Mesenchymal stem cell (in vitro differentiated cells and primary cell): ENCODE data around the gene GALNT12.

Experiments used
- DNase-seq: peaks from one replicate; pipeline ENCODE4 v3.0.0-alpha.2; 2013
- H2AFZ ChIP-seq: one replicate; pipeline ENCODE4 v1.6.1; 2013; ENCODE audit warnings: low read depth, mild to moderate bottlenecking, control low read depth, inconsistent platforms, low read length, moderate library complexity
- H2AK5ac ChIP-seq: 2 replicates; pipeline ENCODE4 v1.6.1; 2013; ENCODE audit warnings: low read length, moderate library complexity, mild to moderate bottlenecking, inconsistent platforms; ENCODE audit not compliant: severe bottlenecking
- H2BK120ac ChIP-seq: one replicate; pipeline ENCODE4 v1.6.1; 2013; ENCODE audit warnings: low read depth, mild to moderate bottlenecking, inconsistent platforms, low read length, moderate library complexity
- H2BK12ac ChIP-seq, 2 experiments: one replicate each; pipeline ENCODE4 v1.6.1; 2013; ENCODE audit warnings: inconsistent platforms in 2 of 2, low read length in 2 of 2, mild to moderate bottlenecking in 2 of 2, moderate library complexity in 2 of 2, control low read depth in 1 of 2
- H2BK15ac ChIP-seq: one replicate; pipeline ENCODE4 v1.6.1; 2013; ENCODE audit warnings: mild to moderate bottlenecking, low read depth, inconsistent platforms; ENCODE audit not compliant: poor library complexity, severe bottlenecking
- H2BK5ac ChIP-seq: 2 replicates; pipeline ENCODE4 v1.6.1; 2013; ENCODE audit warnings: low read depth, mild to moderate bottlenecking, low read length, control low read depth, inconsistent platforms; ENCODE audit not compliant: poor library complexity, severe bottlenecking
- H3K14ac ChIP-seq, 2 experiments: one replicate each; pipeline ENCODE4 v1.6.1; 2013; ENCODE audit warnings: inconsistent platforms in 2 of 2, low read length in 2 of 2, control low read depth in 1 of 2, mild to moderate bottlenecking in 1 of 2, moderate library complexity in 1 of 2
- H3K18ac ChIP-seq, 2 experiments: one replicate each; pipeline ENCODE4 v1.6.1; 2013; ENCODE audit warnings: inconsistent platforms in 2 of 2, low read length in 2 of 2, control low read depth in 1 of 2, low read depth in 1 of 2, mild to moderate bottlenecking in 1 of 2
- H3K23ac ChIP-seq, 2 experiments: one replicate each; pipeline ENCODE4 v1.6.1; 2013; ENCODE audit warnings: inconsistent platforms in 2 of 2, low read length in 2 of 2, mild to moderate bottlenecking in 2 of 2, moderate library complexity in 2 of 2, control low read depth in 1 of 2
- H3K27ac ChIP-seq: 2 replicates; pipeline ENCODE4 v1.5.1; 2013; ENCODE audit warnings: mild to moderate bottlenecking, moderate library complexity, low read length, control low read depth, inconsistent platforms; ENCODE audit not compliant: poor library complexity, severe bottlenecking
- H3K27me3 ChIP-seq, 2 experiments: 2 replicates each; pipeline versions ENCODE4 v1.6.1 to v1.7.0; 2013; ENCODE audit warnings: low read length in 2 of 2, mild to moderate bottlenecking in 2 of 2, moderate library complexity in 2 of 2, control low read depth in 1 of 2, inconsistent platforms in 1 of 2; ENCODE audit not compliant: control insufficient read depth in 1 of 2, insufficient read depth in 1 of 2
- H3K36me3 ChIP-seq, 2 experiments: 2 replicates each; pipeline versions ENCODE4 v1.6.1 to v1.7.0; 2013; ENCODE audit warnings: low read length in 2 of 2, control low read depth in 1 of 2, inconsistent platforms in 1 of 2, low read depth in 1 of 2, mild to moderate bottlenecking in 1 of 2; ENCODE audit not compliant: insufficient read depth in 2 of 2, control insufficient read depth in 1 of 2
- H3K4ac ChIP-seq, 2 experiments: one replicate each; pipeline ENCODE4 v1.6.1; 2013; ENCODE audit warnings: inconsistent platforms in 2 of 2, low read length in 2 of 2, mild to moderate bottlenecking in 2 of 2, moderate library complexity in 2 of 2, control low read depth in 1 of 2, low read depth in 1 of 2
- H3K4me1 ChIP-seq: 2 replicates; pipeline ENCODE4 v1.6.1; 2013; ENCODE audit warnings: low read depth, low read length, control low read depth; ENCODE audit not compliant: control insufficient read depth, insufficient read depth
- H3K4me2 ChIP-seq: 2 replicates; pipeline ENCODE4 v1.6.1; 2013; ENCODE audit warnings: low read length, mild to moderate bottlenecking, inconsistent platforms; ENCODE audit not compliant: poor library complexity, severe bottlenecking
- H3K4me3 ChIP-seq, 2 experiments: 2 replicates each; pipeline versions ENCODE4 v1.5.1 to v1.7.0; 2013; ENCODE audit warnings: low read length in 2 of 2, mild to moderate bottlenecking in 2 of 2, control low read depth in 1 of 2, low read depth in 1 of 2; ENCODE audit not compliant: insufficient read depth in 1 of 2
- H3K79me1 ChIP-seq: replicated peaks from 2 replicates; pipeline ENCODE4 v1.6.1; 2013; ENCODE audit warnings: mild to moderate bottlenecking, control low read depth, low read length, inconsistent platforms; ENCODE audit not compliant: poor library complexity, severe bottlenecking
- H3K9ac ChIP-seq: 2 replicates; pipeline ENCODE4 v1.7.0; 2013; ENCODE audit warnings: mild to moderate bottlenecking, low read length, moderate library complexity
- H3K9me3 ChIP-seq: 2 replicates; pipeline ENCODE4 v1.7.0; 2013; ENCODE audit warnings: mild to moderate bottlenecking, low read length; ENCODE audit not compliant: control insufficient read depth
- H4K8ac ChIP-seq: one replicate; pipeline ENCODE4 v1.6.1; 2013; ENCODE audit warnings: inconsistent platforms, mild to moderate bottlenecking, low read length, moderate library complexity
- H4K91ac ChIP-seq: one replicate; pipeline ENCODE4 v1.6.1; 2013; ENCODE audit warnings: mild to moderate bottlenecking, low read length, inconsistent platforms
- WGBS: methylation state at CpG from one replicate; pipeline ENCODE4 v1.1.7; 2013; ENCODE audit warnings: mixed read lengths; 5-methylcytosine and 5-hydroxymethylcytosine counted together

The GALNT12 gene

GRCh38 chr9:98865284-98865875, 57.9 kb downstream of the GALNT12 start:
- Histone ChIP-seq H3K18ac (no peak overlapping the region), H2BK120ac (no peak overlapping the region), H3K4me1 (peaks cover 4% of the 10 kb centered on the region), H3K27ac (no peak overlapping the region), H3K36me3 (no peaks in the 10 kb centered on the region), H3K4me3 (no peak overlapping the region), H2BK5ac (no peak overlapping the region), H2AK5ac (no peak overlapping the region), H2BK15ac (peak overlapping the region; percentile 34), H3K23ac (no peak overlapping the region), H4K91ac (no peak overlapping the region), H2AFZ (no peak overlapping the region), H3K9me3 (no peaks in the 10 kb centered on the region), H3K4ac (peak overlapping the region in 1 of 2 experiments; percentile 35), H3K4me2 (no peak overlapping the region), H3K9ac (no peak overlapping the region), H3K27me3 (peaks cover 0 to 9% of the 10 kb centered on the region in 2 experiments), H3K79me1 (no peaks in the 10 kb centered on the region), H4K8ac (no peak overlapping the region), H2BK12ac (no peak overlapping the region), H3K14ac (no peak overlapping the region)
- 85% methylated on average over 3 of the region's 5 CpGs for WGBS
- DNase-seq = no peak

- peak overlapping the region in 1 of 2 experiments; percentile 78 for H3K14ac ChIP-seq
- peak overlapping the region; percentile 62 for H4K91ac ChIP-seq
- H3K18ac ChIP-seq = peak overlapping the region; percentile 31 to 50
- no peak overlapping the region for H3K4me3 ChIP-seq
- H3K27ac ChIP-seq = no peak overlapping the region
- peaks cover 4% of the 10 kb centered on the region for H3K4me1 ChIP-seq
- H2BK120ac ChIP-seq = peak overlapping the region; percentile 24
- H4K8ac ChIP-seq = peak overlapping the region; percentile 39
- no peak overlapping the region for H2AFZ ChIP-seq
- H2AK5ac ChIP-seq = no peak overlapping the region
- peak overlapping the region; percentile 78 to 93 for H2BK12ac ChIP-seq
- no peak overlapping the region for H3K4me2 ChIP-seq
- no peak for DNase-seq
- H3K4ac ChIP-seq = peak overlapping the region in 1 of 2 experiments; percentile 82
- H3K9ac ChIP-seq = no peak overlapping the region
- H3K23ac ChIP-seq = no peak overlapping the region
- peaks cover 9 to 11% of the 10 kb centered on the region in 2 experiments for H3K27me3 ChIP-seq
- H3K79me1 ChIP-seq = no peaks in the 10 kb centered on the region
- H2BK15ac ChIP-seq = no peak overlapping the region
- WGBS = 79% methylated on average over 5 of the region's 6 CpGs
- no peak overlapping the region for H2BK5ac ChIP-seq
- no peaks in the 10 kb centered on the region for H3K36me3 ChIP-seq
- no peaks in the 10 kb centered on the region for H3K9me3 ChIP-seq
Observed at GRCh38 chr9:98866435-98867102, 59.1 kb downstream of the GALNT12 start.

- H3K9me3 ChIP-seq = no peaks in the 10 kb centered on the region
- no peak for DNase-seq
- WGBS = 71% methylated on average over 1 of the region's 1 CpG
- H2BK5ac ChIP-seq = no peak overlapping the region
- H2AK5ac ChIP-seq = no peak overlapping the region
- H4K8ac ChIP-seq = peak overlapping the region; percentile 64
- peak overlapping the region; percentile 5 for H2AFZ ChIP-seq
- H3K4me1 ChIP-seq = peaks cover 4% of the 10 kb centered on the region
- H3K4me2 ChIP-seq = no peak overlapping the region
- peak overlapping the region in 1 of 2 experiments; percentile 27 for H3K23ac ChIP-seq
- peaks cover 13 to 16% of the 10 kb centered on the region in 2 experiments for H3K27me3 ChIP-seq
- H3K9ac ChIP-seq = peak overlapping the region; percentile 15
- H3K14ac ChIP-seq = peak overlapping the region in 1 of 2 experiments; percentile 67
- H3K27ac ChIP-seq = no peak overlapping the region
- peak overlapping the region; percentile 54 to 89 for H3K4ac ChIP-seq
- H4K91ac ChIP-seq = peak overlapping the region; percentile 5
- H2BK12ac ChIP-seq = peak overlapping the region; percentile 78 to 96
- H3K36me3 ChIP-seq = no peaks in the 10 kb centered on the region
- H3K18ac ChIP-seq = peak overlapping the region; percentile 1 to 88
- H3K79me1 ChIP-seq = no peaks in the 10 kb centered on the region
- H2BK120ac ChIP-seq = peak overlapping the region; percentile 24
- no peak overlapping the region for H2BK15ac ChIP-seq
- H3K4me3 ChIP-seq = no peak overlapping the region
Observed at GRCh38 chr9:98867103-98867428, 59.6 kb downstream of the GALNT12 start.

- Histone ChIP-seq H3K4ac (peak overlapping the region; percentile 54 to 89), H3K79me1 (no peaks in the 10 kb centered on the region), H3K4me2 (no peak overlapping the region), H3K14ac (peak overlapping the region in 1 of 2 experiments; percentile 67), H3K9ac (peak overlapping the region; percentile 15), H4K91ac (peak overlapping the region; percentile 5), H4K8ac (peak overlapping the region; percentile 64), H3K9me3 (no peaks in the 10 kb centered on the region), H3K27me3 (peaks cover 13 to 16% of the 10 kb centered on the region in 2 experiments), H3K36me3 (no peaks in the 10 kb centered on the region), H3K23ac (peak overlapping the region in 1 of 2 experiments; percentile 27), H2AFZ (peak overlapping the region; percentile 5), H3K4me1 (peaks cover 4% of the 10 kb centered on the region), H3K18ac (peak overlapping the region; percentile 1 to 88), H3K4me3 (no peak overlapping the region), H3K27ac (no peak overlapping the region), H2BK120ac (peak overlapping the region; percentile 0), H2BK15ac (no peak overlapping the region), H2BK12ac (peak overlapping the region; percentile 0 to 96), H2AK5ac (no peak overlapping the region), H2BK5ac (no peak overlapping the region)
- WGBS = 50% methylated on average over 4 of the region's 4 CpGs
- peak; percentile 88 for DNase-seq
Observed at GRCh38 chr9:98867429-98868168, 60.1 kb downstream of the GALNT12 start.
